GM12878 (cell line): Measurements from ENCODE around the gene TNFRSF1B. TPM values are rescaled to one million over a fixed set of nuclear protein-coding genes. Genes with fewer than 3 reads are reported as not detected.

Source experiments
- CBX3 ChIP-seq: fragments of 200-600 bp; sonication (generic); IDR thresholded peaks from 2 replicates; pipeline ENCODE4 v1.6.1; 2016; ENCODE audit warnings: low read depth, borderline replicate concordance
- CHD1 ChIP-seq: IDR thresholded peaks from 2 replicates; pipeline ENCODE4 v1.6.1; 2012; ENCODE audit warnings: low read depth, low read length, improper control_type of control experiment
- CUX1 ChIP-seq: IDR thresholded peaks from 2 replicates; pipeline ENCODE4 v1.6.1; 2012; ENCODE audit warnings: improper control_type of control experiment, low read depth, low read length; ENCODE audit not compliant: insufficient replicate concordance
- DPF2 ChIP-seq: fragments of 450-650 bp; IDR thresholded peaks from 2 replicates; pipeline ENCODE4 v1.6.1; 2017; ENCODE audit warnings: mild to moderate bottlenecking
- LARP7 ChIP-seq: fragments of 450-650 bp; IDR thresholded peaks from 2 replicates; pipeline ENCODE4 v1.6.1; 2017; ENCODE audit warnings: mild to moderate bottlenecking
- MLLT1 ChIP-seq: fragments of 450-650 bp; IDR thresholded peaks from 2 replicates; pipeline ENCODE4 v1.6.1; 2016; ENCODE audit warnings: mild to moderate bottlenecking
- MXI1 ChIP-seq: fragments of 150-350 bp; IDR thresholded peaks from 2 replicates; pipeline ENCODE4 v1.6.1; 2011; ENCODE audit warnings: low read depth, mild to moderate bottlenecking, inconsistent platforms, low read length, improper control_type of control experiment
- NFXL1 ChIP-seq: fragments of 450-650 bp; IDR thresholded peaks from 2 replicates; pipeline ENCODE4 v1.6.1; 2017; ENCODE audit warnings: antibody characterized with exemption, mild to moderate bottlenecking, borderline replicate concordance
- NFYB ChIP-seq: IDR thresholded peaks from 2 replicates; pipeline ENCODE4 v1.6.1; 2011; ENCODE audit warnings: low read depth, mild to moderate bottlenecking, low read length, improper control_type of control experiment, moderate library complexity; ENCODE audit not compliant: insufficient read depth
- PAX8 ChIP-seq: fragments of 450-650 bp; IDR thresholded peaks from 2 replicates; pipeline ENCODE4 v1.6.1; 2017; ENCODE audit warnings: mild to moderate bottlenecking, moderate library complexity
- PBX3 ChIP-seq: IDR thresholded peaks from 2 replicates; pipeline ENCODE4 v1.6.1; 2011; ENCODE audit warnings: mild to moderate bottlenecking, low read depth, low read length, moderate library complexity; ENCODE audit not compliant: insufficient replicate concordance
- POLR2AphosphoS2 ChIP-seq: IDR thresholded peaks from 2 replicates; pipeline ENCODE4 v1.6.1; 2011; ENCODE audit warnings: low read depth, mild to moderate bottlenecking, low read length, improper control_type of control experiment, moderate library complexity
- POU2F2 ChIP-seq: IDR thresholded peaks from 3 replicates; pipeline ENCODE4 v1.6.1; 2011; ENCODE audit warnings: low read depth, mild to moderate bottlenecking, low read length, borderline replicate concordance
- SREBF1 ChIP-seq: IDR thresholded peaks from 2 replicates; pipeline ENCODE4 v1.6.1; 2012; ENCODE audit warnings: mild to moderate bottlenecking, low read length
- TARDBP ChIP-seq: IDR thresholded peaks from 2 replicates; pipeline ENCODE4 v1.6.1; 2016; ENCODE audit warnings: borderline replicate concordance
- ZBED1 ChIP-seq: IDR thresholded peaks from 2 replicates; pipeline ENCODE4 v1.6.1; 2016; ENCODE audit warnings: borderline replicate concordance
- ZNF207 ChIP-seq: fragments of 450-650 bp; IDR thresholded peaks from 2 replicates; pipeline ENCODE4 v1.6.1; 2014; ENCODE audit warnings: antibody characterized with exemption, mild to moderate bottlenecking, borderline replicate concordance
- ZNF384 ChIP-seq: IDR thresholded peaks from 2 replicates; pipeline ENCODE4 v1.6.1; 2012; ENCODE audit warnings: low read depth, mild to moderate bottlenecking, low read length, improper control_type of control experiment, borderline replicate concordance
- ZNF687 ChIP-seq: fragments of 450-650 bp; IDR thresholded peaks from 2 replicates; pipeline ENCODE4 v1.6.1; 2017; ENCODE audit warnings: mild to moderate bottlenecking, moderate library complexity
- polyA plus RNA-seq, 11 experiments: library from polyadenylated mRNA; depleted of rRNA in 4 of 11; unstranded in 6 of 11; stranded (reverse) in 5 of 11; fragments of >200 nt; fragmentation: Nextera tagmentation in 4 of 11; fragmentation: Illumina TruSeq in 1 of 11; extraction: Ambion mirVana in 4 of 11; extraction: Trizol in 1 of 11; gene quantifications; 1 replicate in 1 of 11; 2 replicates in 10 of 11; pipeline versions ENCODE4 v1.2.1 to v1.2.3, GENCODE V29; 2011 to 2016; ENCODE audit warnings: inconsistent platforms in 2 of 11, missing spikeins in 2 of 11, low read depth in 1 of 11
- total RNA-seq, 4 experiments: library from RNA; depleted of rRNA in 3 of 4; stranded (reverse); fragments of >200 nt in 3 of 4; fragmentation: Illumina TruSeq in 1 of 4; extraction: Trizol in 1 of 4; gene quantifications; 2 replicates each; pipeline versions ENCODE4 v1.2.1 to v1.2.3, GENCODE V29; 2013 to 2021

Gene TNFRSF1B
- total and polyA plus RNA-seq, 10 of the 15 experiments (the other 5 are each of a cell fraction or from before 2014, with no cell fraction given), result 10.1 to 87.2 (median 37.3) TPM

- TF ChIP-seq CUX1, result no peak
- peak; percentile 96 for TF ChIP-seq ZNF687
- no peak for TF ChIP-seq POLR2AphosphoS2
- TF ChIP-seq CHD1, result no peak
- no peak for TF ChIP-seq LARP7
- no peak for TF ChIP-seq TARDBP
- no peak; the same call in 1 of the 2 replicates for TF ChIP-seq ZNF384
- no peak for TF ChIP-seq SREBF1
- 0 out of 2 replicates have a peak, but pooled peaks have one; percentile 12 for TF ChIP-seq NFYB
- TF ChIP-seq DPF2, result no peak; the same call in 1 of the 2 replicates
- TF ChIP-seq NFXL1, result no peak
- TF ChIP-seq MXI1, result peak; percentile 56; the same call in 1 of the 2 replicates
- no peak for TF ChIP-seq PAX8
- no peak for TF ChIP-seq POU2F2
- no peak for TF ChIP-seq ZNF207
- TF ChIP-seq ZBED1, result no peak
- no peak for TF ChIP-seq PBX3
- TF ChIP-seq CBX3, result no peak
- no peak; the same call in 1 of the 2 replicates for TF ChIP-seq MLLT1
These were observed 13.5 kb upstream of the TNFRSF1B start (continued) for GRCh38 chr1:12153181-12153785.
